HCT116 (cell line): ENCODE results near the gene CCDC74B. TPM values are rescaled to one million over a fixed set of nuclear protein-coding genes. Genes with fewer than 3 reads are reported as not detected.
A peak's percentile ranks its signal among the peaks of the same experiment; 100 is the strongest.
"Not testable (repeated sequence)": the region's sequence is repeated elsewhere in the genome, so short reads cannot be mapped to it uniquely, and the experiment has no call there.

Experiments
- ATAC-seq: fragments of 200-7000 bp; cut with Tn5 transposase; 2 replicates; pipeline ENCODE4 v1.9.1; 2020; ENCODE audit warnings: mild to moderate bottlenecking, moderate library complexity
- BruUV-seq: library from RNA; stranded (reverse); fragments of 400-500 nt; replicated peaks from 2 replicates; lab custom pipeline; 2021; lab: Mats Ljungman, UMichigan
- CTCF ChIA-PET: fragments of 300-600 bp; sonication (Branson Sonifier 250); formaldehyde crosslinking; loops from one replicate; lab custom pipeline; 2021; ENCODE audit warnings: antibody characterized with exemption; lab: Charles Lee
- POLR2A ChIA-PET: fragments of 300-600, 350-600 bp; sonication (Branson Sonifier 250); formaldehyde crosslinking; loops from one replicate; lab custom pipeline; 2021; ENCODE audit warnings: antibody characterized with exemption; lab: Charles Lee
- RAD21 ChIA-PET, 2 experiments: fragments of 300-600 bp; sonication (Branson Sonifier 250); formaldehyde crosslinking; loops; one replicate each; lab custom pipeline; 2023; ENCODE audit warnings: low total read pairs in 2 of 2; ENCODE audit not compliant: uncharacterized antibody in 2 of 2, unreplicated experiment in 2 of 2, low non-redundant PET in 1 of 2; lab: Charles Lee
- DNase-seq: peaks from one replicate; pipeline ENCODE4 v3.0.0-alpha.2; 2010; ENCODE audit warnings: low read depth, low spot score
- H2AFZ ChIP-seq: fragments of 200-600 bp; shearing (Covaris generic), sonication (generic); 2 replicates; pipeline ENCODE4 v1.6.1; 2017; ENCODE audit warnings: low read depth, mixed run types, mixed read lengths, antibody characterized with exemption, low read length; ENCODE audit not compliant: poor library complexity, severe bottlenecking
- H3K27ac ChIP-seq: 2 replicates; pipeline ENCODE4 v1.5.1; 2012; ENCODE audit warnings: low read depth, low read length
- H3K27me3 ChIP-seq: fragments of 200-600 bp; sonication (generic); 2 replicates; pipeline ENCODE4 v1.6.1; 2016; ENCODE audit warnings: mixed run types, low read length, mixed read lengths; ENCODE audit not compliant: insufficient read depth
- H3K36me3 ChIP-seq, 2 experiments: fragments of 200-500 bp in 1 of 2; fragments of 200-600 bp in 1 of 2; sonication (Bioruptor generic) in 1 of 2; sonication (generic) in 1 of 2; 2 replicates each; pipeline versions ENCODE4 v1.5.1 to v1.6.1; 2014 to 2016; ENCODE audit warnings: low read length in 2 of 2, inconsistent platforms in 1 of 2, mixed read lengths in 1 of 2, mixed run types in 1 of 2; ENCODE audit not compliant: insufficient read depth in 2 of 2, control insufficient read depth in 1 of 2
- H3K4me1 ChIP-seq, 2 experiments: fragments of 200-600 bp in 1 of 2; sonication (generic) in 1 of 2; 2 replicates each; pipeline versions ENCODE4 v1.5.1 to v1.6.1; 2012 to 2017; ENCODE audit warnings: low read length in 2 of 2, inconsistent platforms in 1 of 2, mild to moderate bottlenecking in 1 of 2, mixed read lengths in 1 of 2, mixed run types in 1 of 2, moderate library complexity in 1 of 2; ENCODE audit not compliant: insufficient read depth in 2 of 2, control insufficient read depth in 1 of 2
- H3K4me2 ChIP-seq: fragments of 200-600 bp; sonication (generic); 2 replicates; pipeline ENCODE4 v1.6.1; 2017; ENCODE audit warnings: mixed run types, low read length, mixed read lengths
- H3K4me3 ChIP-seq, 2 experiments: fragments of 200-600 bp in 1 of 2; sonication (generic) in 1 of 2; replicated peaks in 1 of 2; 2 replicates each; pipeline ENCODE4 v1.5.1; 2011 to 2016; ENCODE audit warnings: low read length in 2 of 2, control low read depth in 1 of 2, low read depth in 1 of 2, mild to moderate bottlenecking in 1 of 2, mixed read lengths in 1 of 2, mixed run types in 1 of 2
- H3K79me2 ChIP-seq: fragments of 200-600 bp; sonication (generic); 2 replicates; pipeline ENCODE4 v1.6.1; 2017; ENCODE audit warnings: mild to moderate bottlenecking, mixed run types, low read length, moderate library complexity, mixed read lengths; ENCODE audit not compliant: insufficient read depth
- H3K9ac ChIP-seq: fragments of 200-600 bp; sonication (generic); 2 replicates; pipeline ENCODE4 v1.6.1; 2016; ENCODE audit warnings: low read length, mixed read lengths
- H3K9me2 ChIP-seq: fragments of 200-600 bp; sonication (generic), shearing (Covaris generic); 2 replicates; pipeline ENCODE4 v1.6.1; 2017; ENCODE audit warnings: mixed run types, mild to moderate bottlenecking, moderate library complexity; ENCODE audit not compliant: insufficient read depth
- H3K9me3 ChIP-seq, 2 experiments: fragments of 200-500 bp in 1 of 2; fragments of 200-600 bp in 1 of 2; sonication (Bioruptor generic) in 1 of 2; sonication (generic) in 1 of 2; 2 replicates each; pipeline ENCODE4 v1.6.1; 2014 to 2017; ENCODE audit warnings: low read length in 2 of 2, mixed read lengths in 2 of 2, inconsistent platforms in 1 of 2, low read depth in 1 of 2, mild to moderate bottlenecking in 1 of 2, mixed run types in 1 of 2, moderate library complexity in 1 of 2; ENCODE audit not compliant: control insufficient read depth in 1 of 2, insufficient read depth in 1 of 2
- H4K20me1 ChIP-seq: fragments of 200-600 bp; sonication (generic), shearing (Covaris generic); 2 replicates; pipeline ENCODE4 v1.6.1; 2017; ENCODE audit warnings: mixed run types, mild to moderate bottlenecking, moderate library complexity; ENCODE audit not compliant: insufficient read depth
- ELF1 ChIP-seq: IDR thresholded peaks from 2 replicates; pipeline ENCODE4 v1.6.1; 2012; ENCODE audit warnings: low read depth, borderline replicate concordance
- RAD21 ChIP-seq: IDR thresholded peaks from 2 replicates; pipeline ENCODE4 v1.6.1; 2012; ENCODE audit warnings: low read depth, mild to moderate bottlenecking
- intact Hi-C: fragments of 100-400 bp; cut with micrococcal nuclease; formaldehyde crosslinking; loops from 2 replicates; pipeline ENCODE4 v1.10.0; 2022
- total RNA-seq: library from RNA; stranded (reverse); gene quantifications from one replicate; pipeline ENCODE4 v1.2.1, GENCODE V29; 2021; ENCODE audit not compliant: unreplicated experiment
- TF ChIP-seq, protein P1 (sequence below): IDR thresholded peaks from 2 replicates; pipeline ENCODE4 v1.6.1; 2011; ENCODE audit warnings: mild to moderate bottlenecking, low read length, moderate library complexity; ENCODE audit not compliant: insufficient replicate concordance; ENCODE audit errors: extremely low read depth
- TF ChIP-seq, protein P2 (sequence below): IDR thresholded peaks from 2 replicates; pipeline ENCODE4 v1.6.1; 2012; ENCODE audit warnings: low read depth
- TF ChIP-seq, protein P3 (sequence below), 3 experiments: fragments of 200-600 bp in 1 of 3; sonication (generic) in 1 of 3; IDR thresholded peaks in 2 of 3; conservative IDR thresholded peaks in 1 of 3; 2 replicates each; pipeline ENCODE4 v1.5.1; 2012 to 2017; ENCODE audit warnings: low read depth in 2 of 3, low read length in 2 of 3, antibody characterized with exemption in 1 of 3, borderline replicate concordance in 1 of 3, control low read depth in 1 of 3, mild to moderate bottlenecking in 1 of 3, mixed read lengths in 1 of 3, mixed run types in 1 of 3, moderate library complexity in 1 of 3; ENCODE audit not compliant: insufficient read depth in 1 of 3

CCDC74B gene
- total RNA-seq, 1 experiment from 2014 or later, result 3.2 TPM

DNA sequence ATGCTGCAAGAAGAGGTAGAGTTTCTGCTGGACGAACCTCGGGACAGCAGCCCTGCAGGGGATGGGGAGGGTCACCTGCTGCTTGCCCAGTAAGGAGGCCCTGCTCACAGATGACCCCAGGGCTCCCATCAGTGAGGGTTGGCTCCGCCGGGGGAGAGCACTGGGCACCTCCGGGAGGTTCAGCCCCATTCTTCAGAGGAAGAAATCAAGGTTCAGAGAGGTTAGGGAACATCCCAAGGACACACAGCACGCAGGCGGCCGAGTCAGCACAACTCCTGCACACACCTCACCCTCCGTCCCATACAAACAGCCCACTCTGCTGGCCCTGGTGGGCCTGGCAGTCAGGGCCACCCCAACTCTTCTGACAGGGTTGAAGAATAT lies 11.7 kb upstream of the CCDC74B start (continued):
- TF ChIP-seq, protein P1, sequence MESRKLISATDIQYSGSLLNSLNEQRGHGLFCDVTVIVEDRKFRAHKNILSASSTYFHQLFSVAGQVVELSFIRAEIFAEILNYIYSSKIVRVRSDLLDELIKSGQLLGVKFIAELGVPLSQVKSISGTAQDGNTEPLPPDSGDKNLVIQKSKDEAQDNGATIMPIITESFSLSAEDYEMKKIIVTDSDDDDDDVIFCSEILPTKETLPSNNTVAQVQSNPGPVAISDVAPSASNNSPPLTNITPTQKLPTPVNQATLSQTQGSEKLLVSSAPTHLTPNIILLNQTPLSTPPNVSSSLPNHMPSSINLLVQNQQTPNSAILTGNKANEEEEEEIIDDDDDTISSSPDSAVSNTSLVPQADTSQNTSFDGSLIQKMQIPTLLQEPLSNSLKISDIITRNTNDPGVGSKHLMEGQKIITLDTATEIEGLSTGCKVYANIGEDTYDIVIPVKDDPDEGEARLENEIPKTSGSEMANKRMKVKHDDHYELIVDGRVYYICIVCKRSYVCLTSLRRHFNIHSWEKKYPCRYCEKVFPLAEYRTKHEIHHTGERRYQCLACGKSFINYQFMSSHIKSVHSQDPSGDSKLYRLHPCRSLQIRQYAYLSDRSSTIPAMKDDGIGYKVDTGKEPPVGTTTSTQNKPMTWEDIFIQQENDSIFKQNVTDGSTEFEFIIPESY, result no peak
- TF ChIP-seq, protein P2, sequence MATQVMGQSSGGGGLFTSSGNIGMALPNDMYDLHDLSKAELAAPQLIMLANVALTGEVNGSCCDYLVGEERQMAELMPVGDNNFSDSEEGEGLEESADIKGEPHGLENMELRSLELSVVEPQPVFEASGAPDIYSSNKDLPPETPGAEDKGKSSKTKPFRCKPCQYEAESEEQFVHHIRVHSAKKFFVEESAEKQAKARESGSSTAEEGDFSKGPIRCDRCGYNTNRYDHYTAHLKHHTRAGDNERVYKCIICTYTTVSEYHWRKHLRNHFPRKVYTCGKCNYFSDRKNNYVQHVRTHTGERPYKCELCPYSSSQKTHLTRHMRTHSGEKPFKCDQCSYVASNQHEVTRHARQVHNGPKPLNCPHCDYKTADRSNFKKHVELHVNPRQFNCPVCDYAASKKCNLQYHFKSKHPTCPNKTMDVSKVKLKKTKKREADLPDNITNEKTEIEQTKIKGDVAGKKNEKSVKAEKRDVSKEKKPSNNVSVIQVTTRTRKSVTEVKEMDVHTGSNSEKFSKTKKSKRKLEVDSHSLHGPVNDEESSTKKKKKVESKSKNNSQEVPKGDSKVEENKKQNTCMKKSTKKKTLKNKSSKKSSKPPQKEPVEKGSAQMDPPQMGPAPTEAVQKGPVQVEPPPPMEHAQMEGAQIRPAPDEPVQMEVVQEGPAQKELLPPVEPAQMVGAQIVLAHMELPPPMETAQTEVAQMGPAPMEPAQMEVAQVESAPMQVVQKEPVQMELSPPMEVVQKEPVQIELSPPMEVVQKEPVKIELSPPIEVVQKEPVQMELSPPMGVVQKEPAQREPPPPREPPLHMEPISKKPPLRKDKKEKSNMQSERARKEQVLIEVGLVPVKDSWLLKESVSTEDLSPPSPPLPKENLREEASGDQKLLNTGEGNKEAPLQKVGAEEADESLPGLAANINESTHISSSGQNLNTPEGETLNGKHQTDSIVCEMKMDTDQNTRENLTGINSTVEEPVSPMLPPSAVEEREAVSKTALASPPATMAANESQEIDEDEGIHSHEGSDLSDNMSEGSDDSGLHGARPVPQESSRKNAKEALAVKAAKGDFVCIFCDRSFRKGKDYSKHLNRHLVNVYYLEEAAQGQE, result no peak
- TF ChIP-seq ELF1, result no peak

DNA sequence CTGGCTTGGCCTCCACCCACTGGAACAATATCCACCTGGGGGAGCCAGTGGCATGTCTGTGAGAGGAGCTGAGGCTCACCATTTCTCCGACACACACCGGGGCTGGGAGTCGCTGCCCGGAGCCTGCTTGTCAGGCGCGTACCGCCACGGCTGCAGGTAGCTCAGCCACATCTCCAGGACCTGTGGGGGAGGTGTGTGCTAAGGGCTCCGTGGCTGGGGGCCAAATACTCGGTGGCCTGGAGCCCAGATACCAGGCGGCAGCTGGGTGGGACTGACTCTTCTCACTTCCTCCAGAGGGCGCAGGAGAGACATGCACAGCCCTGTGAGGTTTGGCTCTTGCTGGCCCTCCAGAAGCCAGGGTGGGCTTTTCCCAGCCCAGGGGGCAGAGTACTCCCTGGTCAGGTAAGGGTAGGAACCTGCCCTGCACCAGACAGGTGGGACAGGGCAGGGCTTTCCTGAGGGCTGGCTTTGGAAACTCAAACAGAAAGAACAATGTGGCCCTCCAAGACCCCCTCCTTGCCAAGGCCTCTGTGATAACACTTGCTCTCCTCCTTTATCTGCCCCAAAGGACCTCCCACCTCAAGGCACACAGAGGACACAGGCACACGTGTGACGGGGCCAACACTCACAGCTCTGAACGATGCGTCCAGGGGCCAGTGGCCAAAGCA lies 11.2 kb upstream of the CCDC74B start:
- H3K9me3 ChIP-seq, H3K9ac ChIP-seq, H3K9me2 ChIP-seq, H2AFZ ChIP-seq, H3K4me1 ChIP-seq, H3K4me2 ChIP-seq, H4K20me1 ChIP-seq, H3K36me3 ChIP-seq, H3K4me3 ChIP-seq, H3K27me3 ChIP-seq, H3K79me2 ChIP-seq, BruUV-seq, POLR2A ChIA-PET, H3K27ac ChIP-seq: not testable (repeated sequence)
- DNase-seq (peak; percentile 13), ATAC-seq (peak; percentile 80)
- TF ChIP-seq, protein P3, sequence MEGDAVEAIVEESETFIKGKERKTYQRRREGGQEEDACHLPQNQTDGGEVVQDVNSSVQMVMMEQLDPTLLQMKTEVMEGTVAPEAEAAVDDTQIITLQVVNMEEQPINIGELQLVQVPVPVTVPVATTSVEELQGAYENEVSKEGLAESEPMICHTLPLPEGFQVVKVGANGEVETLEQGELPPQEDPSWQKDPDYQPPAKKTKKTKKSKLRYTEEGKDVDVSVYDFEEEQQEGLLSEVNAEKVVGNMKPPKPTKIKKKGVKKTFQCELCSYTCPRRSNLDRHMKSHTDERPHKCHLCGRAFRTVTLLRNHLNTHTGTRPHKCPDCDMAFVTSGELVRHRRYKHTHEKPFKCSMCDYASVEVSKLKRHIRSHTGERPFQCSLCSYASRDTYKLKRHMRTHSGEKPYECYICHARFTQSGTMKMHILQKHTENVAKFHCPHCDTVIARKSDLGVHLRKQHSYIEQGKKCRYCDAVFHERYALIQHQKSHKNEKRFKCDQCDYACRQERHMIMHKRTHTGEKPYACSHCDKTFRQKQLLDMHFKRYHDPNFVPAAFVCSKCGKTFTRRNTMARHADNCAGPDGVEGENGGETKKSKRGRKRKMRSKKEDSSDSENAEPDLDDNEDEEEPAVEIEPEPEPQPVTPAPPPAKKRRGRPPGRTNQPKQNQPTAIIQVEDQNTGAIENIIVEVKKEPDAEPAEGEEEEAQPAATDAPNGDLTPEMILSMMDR (IDR thresholded peaks at IDR 0.05 in 2 of 3, conservative IDR thresholded peaks at IDR 0.05 in 1 of 3; ENCODE audit: borderline replicate concordance in 1 of 3, insufficient read depth in 1 of 3, low read depth in 2 of 3, low read length in 2 of 3), result peak; percentile 53 to 70 (median 58); a peak in 5 of 6 replicates
- peak; percentile 61 for TF ChIP-seq RAD21
- RAD21 ChIA-PET, result interaction anchor here in 1 of 2 experiments (1.2 kb wide), 1 partner anchor 176 kb away, joined by 3 read pairs; no protein-coding TSS in a partner anchor
- intact Hi-C loops, result loop anchor here (1.0 kb wide), 1 partner anchor 176 kb away; no protein-coding TSS in a partner anchor
- CTCF ChIA-PET, result interaction anchor here (1.0 to 1.4 kb wide), 4 partner anchors 175 to 217 kb away, joined by 3 to 7 read pairs (median 4); no protein-coding TSS in a partner anchor
